ENCODE measurements around the gene TMEM8B. TPM values are rescaled to one million over a fixed set of nuclear protein-coding genes. Genes with fewer than 3 reads are reported as not detected.

Gene TMEM8B, protein sequence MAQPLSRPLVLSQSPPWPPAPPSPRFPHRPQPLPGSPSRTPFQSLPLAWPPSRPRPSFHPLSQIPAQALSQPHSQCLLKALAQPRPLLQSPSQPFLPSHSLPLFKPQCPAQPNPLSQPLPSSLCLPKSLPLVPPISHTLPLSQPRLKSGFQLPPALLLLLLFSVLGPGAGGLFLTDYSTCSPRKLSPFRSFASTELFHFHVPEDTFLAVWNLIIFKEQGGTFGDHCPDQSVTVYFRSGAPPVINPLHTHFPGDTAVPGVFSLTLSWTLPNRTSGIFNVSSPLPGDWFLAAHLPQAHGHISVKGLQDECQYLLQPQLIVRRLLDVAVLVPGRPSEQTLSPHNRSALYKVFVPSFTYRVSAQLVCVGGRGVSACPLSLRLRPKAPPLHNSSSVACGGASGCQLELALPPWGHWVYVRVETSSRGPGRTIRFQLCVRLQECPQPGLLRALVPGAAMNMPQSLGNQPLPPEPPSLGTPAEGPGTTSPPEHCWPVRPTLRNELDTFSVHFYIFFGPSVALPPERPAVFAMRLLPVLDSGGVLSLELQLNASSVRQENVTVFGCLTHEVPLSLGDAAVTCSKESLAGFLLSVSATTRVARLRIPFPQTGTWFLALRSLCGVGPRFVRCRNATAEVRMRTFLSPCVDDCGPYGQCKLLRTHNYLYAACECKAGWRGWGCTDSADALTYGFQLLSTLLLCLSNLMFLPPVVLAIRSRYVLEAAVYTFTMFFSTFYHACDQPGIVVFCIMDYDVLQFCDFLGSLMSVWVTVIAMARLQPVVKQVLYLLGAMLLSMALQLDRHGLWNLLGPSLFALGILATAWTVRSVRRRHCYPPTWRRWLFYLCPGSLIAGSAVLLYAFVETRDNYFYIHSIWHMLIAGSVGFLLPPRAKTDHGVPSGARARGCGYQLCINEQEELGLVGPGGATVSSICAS
- 33.8 TPM for polyA plus RNA-seq
- long read RNA-seq, donor 1, full-length matches to known transcripts: 1 of 1 reads
- long read RNA-seq, donor 1, partial matches to known transcripts: 0 of 1 reads
- long read RNA-seq, donor 1, other reads (novel, unspliced or antisense): 0 of 1 reads
- long read RNA-seq, donor 2: 0 reads
- long read RNA-seq, donor 3: 0 reads
- long read RNA-seq, donor 4: 0 reads
- long read RNA-seq, donor 5, partial matches to known transcripts: 18 of 18 reads
- long read RNA-seq, donor 5, other reads (novel, unspliced or antisense): 0 of 18 reads
- long read RNA-seq, donor 6: 0 reads
- long read RNA-seq, donor 7: 0 reads
- long read RNA-seq, donor 8, partial matches to known transcripts: 9 of 9 reads
- long read RNA-seq, donor 8, other reads (novel, unspliced or antisense): 0 of 9 reads
- long read RNA-seq, donor 9: 0 reads
- long read RNA-seq, donor 10, partial matches to known transcripts: 5 of 5 reads
- long read RNA-seq, donor 10, other reads (novel, unspliced or antisense): 0 of 5 reads
- long read RNA-seq, donor 11, full-length matches to known transcripts: 1 of 1 reads
- long read RNA-seq, donor 11, partial matches to known transcripts: 0 of 1 reads
- long read RNA-seq, donor 11, other reads (novel, unspliced or antisense): 0 of 1 reads

- peak; percentile 94 to 97 for DNase-seq
- Histone ChIP-seq H3K27me3 (ENCODE audit: control insufficient read depth, insufficient read depth, low read length) (no peaks in the 10 kb centered on the region), H3K27ac (ENCODE audit: low read length) (peak within 1 kb of the TSS; percentile 96), H3K9me3 (ENCODE audit: control insufficient read depth, low read depth, low read length) (no peaks in the 10 kb centered on the region), H3K4me3 (ENCODE audit: low read length) (peak within 1 kb of the TSS; percentile 85), H3K4me1 (ENCODE audit: control insufficient read depth, insufficient read depth, low read length) (peaks cover 47% of the 10 kb centered on the region), H3K36me3 (ENCODE audit: control insufficient read depth, insufficient read depth, low read length) (no peaks in the 10 kb centered on the region)
- 0% methylated on average over 1 of the region's 53 CpGs for WGBS (ENCODE audit: insufficient coverage, low lambda C conversion rate)
Measured at GRCh38 chr9:35829084-35829763, at the start of gene TMEM8B. TSS of gene TMEM8B (plus strand) at chr9:35829228. CDS start at chr9:35829448, 220 bp downstream.

- Histone ChIP-seq H3K4me1 (ENCODE audit: control insufficient read depth, insufficient read depth, low read length) (no peaks in the 10 kb centered on the region), H3K27ac (ENCODE audit: low read length) (no peak overlapping the region), H3K9me3 (ENCODE audit: control insufficient read depth, low read depth, low read length) (no peaks in the 10 kb centered on the region), H3K27me3 (ENCODE audit: control insufficient read depth, insufficient read depth, low read length) (no peaks in the 10 kb centered on the region), H3K4me3 (ENCODE audit: low read length) (no peak overlapping the region), H3K36me3 (ENCODE audit: control insufficient read depth, insufficient read depth, low read length) (peaks cover 7% of the 10 kb centered on the region)
- DNase-seq: no peak
- no CpG with 5 or more reads among the region's 2 CpGs for WGBS (ENCODE audit: insufficient coverage, low lambda C conversion rate)
Measured at GRCh38 chr9:35781066-35781465, 48.0 kb upstream of the TMEM8B start.

- no peak overlapping the region for H3K27ac ChIP-seq (ENCODE audit: low read length)
- peaks cover 11% of the 10 kb centered on the region for H3K36me3 ChIP-seq (ENCODE audit: control insufficient read depth, insufficient read depth, low read length)
- DNase-seq: no peak
- no peaks in the 10 kb centered on the region for H3K27me3 ChIP-seq (ENCODE audit: control insufficient read depth, insufficient read depth, low read length)
- no peak overlapping the region for H3K4me3 ChIP-seq (ENCODE audit: low read length)
- H3K9me3 ChIP-seq (ENCODE audit: control insufficient read depth, low read depth, low read length): no peaks in the 10 kb centered on the region
- H3K4me1 ChIP-seq (ENCODE audit: control insufficient read depth, insufficient read depth, low read length): no peaks in the 10 kb centered on the region
Measured at GRCh38 chr9:35783418-35783817, 45.6 kb upstream of the TMEM8B start.

DNA sequence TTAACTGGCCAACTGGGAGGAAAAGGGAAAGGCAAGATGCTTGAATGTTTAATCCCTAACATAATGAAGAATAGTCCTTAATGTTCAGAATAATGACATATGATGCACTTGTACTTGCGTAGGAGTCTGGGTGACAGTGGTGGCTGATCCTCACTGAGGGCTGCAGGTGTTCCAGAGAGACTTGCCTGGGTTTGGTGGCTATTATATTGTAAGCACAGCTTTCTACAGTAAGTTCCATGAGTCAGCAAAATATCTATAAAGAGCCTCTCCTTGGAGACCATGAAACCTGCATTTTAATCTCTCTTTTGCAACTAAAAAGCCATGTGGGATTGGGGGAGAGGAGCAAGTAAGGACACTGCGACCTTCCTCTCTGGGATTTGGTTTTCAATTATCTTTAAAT is 39.5 kb upstream of the TMEM8B start:
- Histone ChIP-seq H3K4me3 (ENCODE audit: low read length) (no peak overlapping the region), H3K36me3 (ENCODE audit: control insufficient read depth, insufficient read depth, low read length) (peaks cover 14% of the 10 kb centered on the region), H3K27me3 (ENCODE audit: control insufficient read depth, insufficient read depth, low read length) (no peaks in the 10 kb centered on the region), H3K27ac (ENCODE audit: low read length) (no peak overlapping the region), H3K9me3 (ENCODE audit: control insufficient read depth, low read depth, low read length) (no peaks in the 10 kb centered on the region), H3K4me1 (ENCODE audit: control insufficient read depth, insufficient read depth, low read length) (peaks cover 7% of the 10 kb centered on the region)
- no CpG with 5 or more reads among the region's 2 CpGs for WGBS (ENCODE audit: insufficient coverage, low lambda C conversion rate)
- no peak for DNase-seq

GRCh38 chr9:35790025-35790384 is 39.0 kb upstream of the TMEM8B start:
- no peaks in the 10 kb centered on the region for H3K9me3 ChIP-seq (ENCODE audit: control insufficient read depth, low read depth, low read length)
- 50% methylated on average over 1 of the region's 4 CpGs for WGBS (ENCODE audit: insufficient coverage, low lambda C conversion rate)

DNA sequence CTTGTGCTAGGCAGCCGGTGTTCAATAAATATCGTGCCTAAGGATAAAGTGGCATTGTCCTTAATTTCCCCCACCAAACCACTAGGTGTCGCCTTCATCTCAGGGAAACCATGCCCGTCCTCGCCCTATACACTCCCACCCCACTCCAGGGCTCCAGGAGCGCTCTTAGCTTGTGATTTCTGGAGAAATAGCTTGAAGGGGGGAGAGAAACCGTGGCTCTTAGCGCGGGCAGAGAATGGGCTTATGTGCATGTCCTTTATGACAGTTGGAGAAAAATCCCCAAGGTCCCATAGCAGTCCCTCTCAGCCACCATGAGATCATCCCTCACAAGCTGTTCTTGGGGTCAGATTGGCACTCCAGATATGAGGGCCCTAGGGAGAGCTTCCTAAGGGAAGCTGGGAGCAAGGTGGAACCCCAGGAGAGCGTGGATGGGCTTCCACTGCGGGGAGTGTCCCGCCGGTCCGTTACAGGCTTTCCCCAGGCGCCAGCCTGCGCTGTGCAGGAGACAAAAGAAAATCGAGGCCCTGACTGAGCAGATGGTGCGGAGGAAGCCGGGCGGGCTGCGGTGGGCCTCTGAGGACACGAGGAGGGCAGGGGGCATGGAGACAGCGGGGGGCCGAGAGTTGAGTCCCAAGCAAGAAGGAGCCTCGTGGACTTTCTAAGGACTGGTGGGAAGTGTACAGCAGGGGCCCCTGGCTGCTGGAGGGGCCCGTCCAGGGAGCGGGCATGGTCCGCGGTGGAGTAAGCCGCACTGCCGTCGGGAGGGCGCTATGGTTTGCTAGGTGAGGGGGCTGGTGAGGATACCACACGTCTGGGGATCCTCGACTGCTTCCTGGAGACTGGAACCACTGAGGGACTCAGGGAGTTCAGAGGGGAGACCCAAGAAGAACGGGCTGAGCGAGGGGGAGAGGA is 38.4 kb upstream of the TMEM8B start:
- Histone ChIP-seq H3K27me3 (ENCODE audit: control insufficient read depth, insufficient read depth, low read length) (no peaks in the 10 kb centered on the region), H3K36me3 (ENCODE audit: control insufficient read depth, insufficient read depth, low read length) (peaks cover 9% of the 10 kb centered on the region), H3K4me3 (ENCODE audit: low read length) (no peak overlapping the region), H3K4me1 (ENCODE audit: control insufficient read depth, insufficient read depth, low read length) (peaks cover 7% of the 10 kb centered on the region), H3K27ac (ENCODE audit: low read length) (peak overlapping the region; percentile 13), H3K9me3 (ENCODE audit: control insufficient read depth, low read depth, low read length) (no peaks in the 10 kb centered on the region)
- peak; percentile 58 to 69 for DNase-seq
- WGBS (ENCODE audit: insufficient coverage, low lambda C conversion rate): 0% methylated on average over 1 of the region's 37 CpGs

More at GRCh38 chr9:35790025-35790384, 39.0 kb upstream of the TMEM8B start:
- peaks cover 11% of the 10 kb centered on the region for H3K36me3 ChIP-seq (ENCODE audit: control insufficient read depth, insufficient read depth, low read length)
- H3K4me1 ChIP-seq (ENCODE audit: control insufficient read depth, insufficient read depth, low read length): peaks cover 7% of the 10 kb centered on the region
- DNase-seq: no peak
- no peaks in the 10 kb centered on the region for H3K27me3 ChIP-seq (ENCODE audit: control insufficient read depth, insufficient read depth, low read length)
- H3K4me3 ChIP-seq (ENCODE audit: low read length): no peak overlapping the region
- no peak overlapping the region for H3K27ac ChIP-seq (ENCODE audit: low read length)

GRCh38 chr9:35791297-35791921 is 37.6 kb upstream of the TMEM8B start, which contains the start of gene NPR2:
TSS of gene NPR2 (plus strand) at chr9:35791591. CDS start at chr9:35792409, 818 bp downstream.
- peak in 1 of 2 donors; percentile 39 for DNase-seq
- peaks cover 9% of the 10 kb centered on the region for H3K36me3 ChIP-seq (ENCODE audit: control insufficient read depth, insufficient read depth, low read length)
- H3K4me1 ChIP-seq (ENCODE audit: control insufficient read depth, insufficient read depth, low read length): peaks cover 7% of the 10 kb centered on the region
- no peaks in the 10 kb centered on the region for H3K27me3 ChIP-seq (ENCODE audit: control insufficient read depth, insufficient read depth, low read length)
- no peaks in the 10 kb centered on the region for H3K9me3 ChIP-seq (ENCODE audit: control insufficient read depth, low read depth, low read length)
- peak within 1 kb of the TSS; percentile 13 for H3K27ac ChIP-seq (ENCODE audit: low read length)
- peak within 1 kb of the TSS; percentile 42 for H3K4me3 ChIP-seq (ENCODE audit: low read length)
- no CpG with 5 or more reads among the region's 64 CpGs for WGBS (ENCODE audit: insufficient coverage, low lambda C conversion rate)

- Histone ChIP-seq H3K27me3 (ENCODE audit: control insufficient read depth, insufficient read depth, low read length) (no peaks in the 10 kb centered on the region), H3K4me1 (ENCODE audit: control insufficient read depth, insufficient read depth, low read length) (peaks cover 7% of the 10 kb centered on the region), H3K9me3 (ENCODE audit: control insufficient read depth, low read depth, low read length) (no peaks in the 10 kb centered on the region), H3K27ac (ENCODE audit: low read length) (no peak overlapping the region), H3K36me3 (ENCODE audit: control insufficient read depth, insufficient read depth, low read length) (peaks cover 7% of the 10 kb centered on the region), H3K4me3 (ENCODE audit: low read length) (peak overlapping the region; percentile 42)
- no CpG with 5 or more reads among the region's 34 CpGs for WGBS (ENCODE audit: insufficient coverage, low lambda C conversion rate)
- no peak for DNase-seq
Measured at GRCh38 chr9:35792024-35792813, 36.8 kb upstream of the TMEM8B start.
